Keratinocyte (primary cell): ENCODE measurements around the gene KDM7A. TPM values are rescaled to one million over a fixed set of nuclear protein-coding genes. Genes with fewer than 3 reads are reported as not detected.

Experiments
- DNase-seq: peaks from one replicate; pipeline ENCODE4 v3.0.0-alpha.2; 2011; ENCODE audit warnings: low read depth, missing footprints, low spot score
- FAIRE-seq: peaks from 2 replicates; lab custom pipeline; 2011; peaks lifted over from hg19 to GRCh38; lab: Jason Lieb, UNC
- H2AFZ ChIP-seq: 2 replicates; pipeline ENCODE4 v1.6.0; 2012; ENCODE audit warnings: low read length, control low read depth, inconsistent platforms; ENCODE audit not compliant: control insufficient read depth
- H3K27ac ChIP-seq: 2 replicates; pipeline ENCODE4 v1.5.1; 2011; ENCODE audit warnings: low read length; ENCODE audit not compliant: control insufficient read depth, insufficient read depth
- H3K27me3 ChIP-seq: 3 replicates; pipeline ENCODE4 v1.6.0; 2011; ENCODE audit warnings: low read length; ENCODE audit not compliant: control insufficient read depth, insufficient read depth; ENCODE audit errors: extremely low read depth
- H3K36me3 ChIP-seq, 2 experiments: 2 replicates in 1 of 2; 3 replicates in 1 of 2; pipeline ENCODE4 v1.5.1; 2011; ENCODE audit warnings: low read length in 2 of 2, mild to moderate bottlenecking in 1 of 2; ENCODE audit not compliant: control insufficient read depth in 2 of 2, insufficient read depth in 2 of 2; ENCODE audit errors: extremely low read depth in 1 of 2
- H3K4me1 ChIP-seq: 3 replicates; pipeline ENCODE4 v1.5.1; 2011; ENCODE audit warnings: low read length; ENCODE audit not compliant: control insufficient read depth, insufficient read depth; ENCODE audit errors: extremely low read depth
- H3K4me2 ChIP-seq: 3 replicates; pipeline ENCODE4 v1.6.0; 2011; ENCODE audit warnings: low read depth, low read length; ENCODE audit not compliant: control insufficient read depth, insufficient read depth; ENCODE audit errors: extremely low read depth
- H3K4me3 ChIP-seq, 3 experiments: fragments of 200-600 bp in 1 of 3; sonication (generic) in 1 of 3; 2 replicates in 2 of 3; 3 replicates in 1 of 3; pipeline ENCODE4 v1.5.1; 2011 to 2016; ENCODE audit warnings: low read length in 3 of 3, mild to moderate bottlenecking in 3 of 3, control low read depth in 2 of 3, inconsistent platforms in 1 of 3, low read depth in 1 of 3, mixed read lengths in 1 of 3, mixed run types in 1 of 3, moderate library complexity in 1 of 3; ENCODE audit not compliant: control insufficient read depth in 2 of 3, insufficient read depth in 2 of 3; ENCODE audit errors: extremely low read depth in 1 of 3
- H3K79me2 ChIP-seq: 2 replicates; pipeline ENCODE4 v1.6.0; 2012; ENCODE audit warnings: low read length; ENCODE audit not compliant: control insufficient read depth, insufficient read depth
- H3K9ac ChIP-seq: 3 replicates; pipeline ENCODE4 v1.6.0; 2011; ENCODE audit warnings: low read length; ENCODE audit not compliant: control insufficient read depth, insufficient read depth; ENCODE audit errors: extremely low read depth
- H3K9me1 ChIP-seq: 3 replicates; pipeline ENCODE4 v1.6.0; 2011; ENCODE audit warnings: low read length; ENCODE audit not compliant: control insufficient read depth, insufficient read depth; ENCODE audit errors: extremely low read depth
- H3K9me3 ChIP-seq: 2 replicates; pipeline ENCODE4 v1.5.1; 2012; ENCODE audit warnings: low read depth, low read length; ENCODE audit not compliant: control insufficient read depth
- H4K20me1 ChIP-seq: 3 replicates; pipeline ENCODE4 v1.6.0; 2011; ENCODE audit warnings: low read length; ENCODE audit not compliant: control insufficient read depth, insufficient read depth; ENCODE audit errors: extremely low read depth
- EZH2 ChIP-seq: IDR thresholded peaks from one replicate; pipeline ENCODE4 v1.6.1; 2012; ENCODE audit warnings: inconsistent platforms, mild to moderate bottlenecking, low read length, moderate library complexity
- dilution Hi-C: fragments of 300-500 bp; cut with MboI; formaldehyde crosslinking; loops from one replicate; pipeline ENCODE4 v1.7.0; 2020; ENCODE audit warnings: low sequenced_read_pairs; ENCODE audit not compliant: extremely low pct_ligation_motif_present
- polyA plus RNA-seq, 5 experiments: library from polyadenylated mRNA; depleted of rRNA in 3 of 5; stranded (reverse) in 3 of 5; stranded (forward) in 1 of 5; unstranded in 1 of 5; fragments of >200 nt; gene quantifications; 1 replicate in 1 of 5; 2 replicates in 3 of 5; 3 replicates in 1 of 5; pipeline versions ENCODE4 v1.2.1 to v1.2.3, GENCODE V29; 2011 to 2012; ENCODE audit warnings: missing spikeins in 2 of 5, low read depth in 1 of 5, low replicate concordance in 1 of 5
- TF ChIP-seq, protein P1 (sequence below), 3 experiments: IDR thresholded peaks in 1 of 3; conservative IDR thresholded peaks in 1 of 3; optimal IDR thresholded peaks in 1 of 3; 2 replicates in 2 of 3; 3 replicates in 1 of 3; pipeline versions ENCODE3 to v1.5.1; 2011; ENCODE audit warnings: low read length in 3 of 3, mild to moderate bottlenecking in 3 of 3, moderate library complexity in 2 of 3, control low read depth in 1 of 3, inconsistent platforms in 1 of 3; ENCODE audit not compliant: insufficient read depth in 2 of 3; ENCODE audit errors: extremely low read depth in 1 of 3

KDM7A gene
- polyA plus RNA-seq, 1 donor (not counting 4 experiments of a cell fraction or from before 2014, with no cell fraction given), result 3.3 TPM

DNA sequence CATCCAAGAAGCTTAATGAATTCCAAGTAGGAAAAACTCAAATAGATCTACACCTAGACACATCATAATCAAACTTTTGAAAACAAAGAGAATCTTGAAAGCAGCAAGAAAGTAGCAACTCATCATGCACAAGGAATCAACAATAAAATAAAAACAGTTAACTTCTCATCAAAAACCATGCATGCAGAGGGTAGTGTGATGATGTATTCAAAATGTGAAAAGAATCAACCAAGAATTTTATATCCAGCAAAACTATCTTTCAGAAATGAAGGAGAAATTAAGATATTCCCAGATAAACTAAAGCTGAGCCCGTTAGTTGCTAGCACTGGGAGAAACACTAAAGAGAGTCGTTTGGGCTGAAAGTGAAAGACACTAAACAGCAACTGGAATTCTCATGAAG is 109.7 kb downstream of the KDM7A start:
- no peak for TF ChIP-seq EZH2
- TF ChIP-seq, protein P1, sequence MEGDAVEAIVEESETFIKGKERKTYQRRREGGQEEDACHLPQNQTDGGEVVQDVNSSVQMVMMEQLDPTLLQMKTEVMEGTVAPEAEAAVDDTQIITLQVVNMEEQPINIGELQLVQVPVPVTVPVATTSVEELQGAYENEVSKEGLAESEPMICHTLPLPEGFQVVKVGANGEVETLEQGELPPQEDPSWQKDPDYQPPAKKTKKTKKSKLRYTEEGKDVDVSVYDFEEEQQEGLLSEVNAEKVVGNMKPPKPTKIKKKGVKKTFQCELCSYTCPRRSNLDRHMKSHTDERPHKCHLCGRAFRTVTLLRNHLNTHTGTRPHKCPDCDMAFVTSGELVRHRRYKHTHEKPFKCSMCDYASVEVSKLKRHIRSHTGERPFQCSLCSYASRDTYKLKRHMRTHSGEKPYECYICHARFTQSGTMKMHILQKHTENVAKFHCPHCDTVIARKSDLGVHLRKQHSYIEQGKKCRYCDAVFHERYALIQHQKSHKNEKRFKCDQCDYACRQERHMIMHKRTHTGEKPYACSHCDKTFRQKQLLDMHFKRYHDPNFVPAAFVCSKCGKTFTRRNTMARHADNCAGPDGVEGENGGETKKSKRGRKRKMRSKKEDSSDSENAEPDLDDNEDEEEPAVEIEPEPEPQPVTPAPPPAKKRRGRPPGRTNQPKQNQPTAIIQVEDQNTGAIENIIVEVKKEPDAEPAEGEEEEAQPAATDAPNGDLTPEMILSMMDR (optimal IDR thresholded peaks at IDR 0.05 in 1 of 3, IDR thresholded peaks at IDR 0.05 in 1 of 3, conservative IDR thresholded peaks at IDR 0.05 in 1 of 3; ENCODE audit: extremely low read depth in 1 of 3, insufficient read depth in 2 of 3, low read length in 3 of 3), result no peak
- no peak overlapping the region for H3K27ac ChIP-seq
- FAIRE-seq, result no peak
- H4K20me1 ChIP-seq, result no peaks in the 10 kb centered on the region
- peaks cover 7% of the 10 kb centered on the region for H3K79me2 ChIP-seq
- H3K9me1 ChIP-seq, result no peaks in the 10 kb centered on the region
- no peak overlapping the region for H2AFZ ChIP-seq
- H3K9me3 ChIP-seq, result no peaks in the 10 kb centered on the region
- H3K36me3 ChIP-seq, result no peaks in the 10 kb centered on the region
- no peak overlapping the region for H3K9ac ChIP-seq
- DNase-seq, result no peak
- H3K27me3 ChIP-seq, result no peaks in the 10 kb centered on the region
- no peaks in the 10 kb centered on the region for H3K4me1 ChIP-seq
- no peak overlapping the region for H3K4me3 ChIP-seq
- dilution Hi-C loops, result no loop called here
- H3K4me2 ChIP-seq, result no peak overlapping the region

DNA sequence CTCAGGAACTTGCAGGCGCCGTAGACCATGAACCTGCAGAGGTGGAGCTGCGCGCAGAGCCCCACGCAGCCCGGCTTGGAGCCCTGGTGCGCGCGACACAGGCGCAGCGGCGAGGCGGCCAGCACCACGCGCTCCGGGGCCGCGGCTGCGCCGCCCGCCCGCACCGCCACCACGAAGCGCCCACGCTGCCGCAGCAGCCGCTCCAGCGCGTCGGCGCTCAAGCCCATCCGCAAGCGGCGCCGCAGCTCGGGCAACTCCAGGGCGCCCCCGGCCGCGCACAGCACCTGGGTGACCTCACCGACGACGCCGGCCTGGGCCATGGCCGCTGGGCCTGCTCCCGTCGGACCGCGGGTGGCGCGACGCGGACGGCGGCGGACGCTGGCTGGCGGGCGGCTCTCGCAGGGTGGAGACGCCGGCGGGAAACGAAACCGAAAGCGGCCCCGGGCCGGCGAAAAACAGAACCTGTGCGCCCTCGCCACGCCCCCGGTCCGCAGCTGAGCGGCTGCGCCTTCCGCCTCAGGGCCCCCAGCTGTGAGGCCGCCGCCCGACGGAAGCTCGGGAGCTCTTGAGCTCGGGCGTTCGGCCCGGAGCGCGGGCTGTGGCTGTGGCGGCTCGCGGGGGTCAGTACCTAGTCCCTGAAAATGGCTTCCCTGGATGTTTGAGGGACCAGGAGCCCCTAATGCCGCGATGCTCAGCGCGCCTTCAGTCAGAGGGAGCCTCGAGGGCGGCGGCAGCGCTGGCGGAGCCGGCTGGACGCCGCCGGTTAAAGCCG is 114.1 kb downstream of the KDM7A start, which contains the start of gene PARP12:
Gene PARP12, minus strand, starts transcription at position 424 of the 772 bp plus-strand sequence. Its CDS starts 104 bp downstream, at position 320.
- DNase-seq, result no peak
- Histone ChIP-seq H3K36me3 (no peaks in the 10 kb centered on the region), H2AFZ (peak within 1 kb of the TSS; percentile 70), H3K79me2 (peaks cover 32% of the 10 kb centered on the region), H3K27ac (peak within 1 kb of the TSS; percentile 82), H3K9ac (peak within 1 kb of the TSS; percentile 87), H3K9me3 (no peaks in the 10 kb centered on the region), H3K4me1 (peaks cover 34% of the 10 kb centered on the region), H3K4me2 (peak within 1 kb of the TSS; percentile 85), H3K9me1 (no peaks in the 10 kb centered on the region), H3K4me3 (peak within 1 kb of the TSS; percentile 70 to 86 (median 71)), H3K27me3 (no peaks in the 10 kb centered on the region), H4K20me1 (peaks cover 4% of the 10 kb centered on the region)
- no peak for TF ChIP-seq EZH2
- TF ChIP-seq, protein P1 (optimal IDR thresholded peaks at IDR 0.05 in 1 of 3, IDR thresholded peaks at IDR 0.05 in 1 of 3, conservative IDR thresholded peaks at IDR 0.05 in 1 of 3; ENCODE audit: extremely low read depth in 1 of 3, insufficient read depth in 2 of 3, low read length in 3 of 3), result peak in 1 of 3 experiments; percentile 23
- no peak for FAIRE-seq
- dilution Hi-C loops, result no loop called here
